ENCODE measurements around the gene EXOC2. TPM values are rescaled to one million over a fixed set of nuclear protein-coding genes. Genes with fewer than 3 reads are reported as not detected.
"Not testable (repeated sequence)": the region's sequence is repeated elsewhere in the genome, so short reads cannot be mapped to it uniquely, and the experiment has no call there.

Gene EXOC2
- total RNA-seq, 4 donors from 2014 or later: 10.3 to 23.9 (median 19.1) TPM

DNA sequence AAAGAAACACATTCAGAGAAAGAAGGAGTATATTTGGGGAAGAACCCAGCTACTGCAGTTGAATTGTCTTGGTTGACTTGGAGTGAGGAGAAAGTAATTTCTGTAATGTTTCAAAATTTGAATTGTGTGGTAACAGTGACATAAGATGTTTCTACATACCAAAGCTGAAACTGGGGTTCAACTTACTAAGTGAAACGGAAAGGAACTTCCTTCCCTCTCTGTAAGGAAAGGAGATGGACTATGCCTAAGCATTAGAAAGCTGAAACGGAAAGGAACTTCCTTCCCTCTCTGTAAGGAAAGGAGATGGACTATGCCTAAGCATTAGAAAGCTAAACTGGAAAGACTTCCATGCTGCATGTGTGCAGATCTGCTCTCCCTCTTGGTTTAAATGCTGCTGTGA lies 82.1 kb downstream of the EXOC2 start:
- no peaks in the 10 kb centered on the region for H3K4me1 ChIP-seq
- H3K4me3 ChIP-seq: no peak overlapping the region
- peak overlapping the region in 1 of 4 donors; percentile 15 for H3K27ac ChIP-seq
- H3K27me3 ChIP-seq: no peaks in the 10 kb centered on the region
- no peaks in the 10 kb centered on the region for H3K9me3 ChIP-seq
- H3K36me3 ChIP-seq: peaks cover 0 to 13% (median 0%) of the 10 kb centered on the region in 3 donors
- DNase-seq: no peak
- TF ChIP-seq, protein P1, sequence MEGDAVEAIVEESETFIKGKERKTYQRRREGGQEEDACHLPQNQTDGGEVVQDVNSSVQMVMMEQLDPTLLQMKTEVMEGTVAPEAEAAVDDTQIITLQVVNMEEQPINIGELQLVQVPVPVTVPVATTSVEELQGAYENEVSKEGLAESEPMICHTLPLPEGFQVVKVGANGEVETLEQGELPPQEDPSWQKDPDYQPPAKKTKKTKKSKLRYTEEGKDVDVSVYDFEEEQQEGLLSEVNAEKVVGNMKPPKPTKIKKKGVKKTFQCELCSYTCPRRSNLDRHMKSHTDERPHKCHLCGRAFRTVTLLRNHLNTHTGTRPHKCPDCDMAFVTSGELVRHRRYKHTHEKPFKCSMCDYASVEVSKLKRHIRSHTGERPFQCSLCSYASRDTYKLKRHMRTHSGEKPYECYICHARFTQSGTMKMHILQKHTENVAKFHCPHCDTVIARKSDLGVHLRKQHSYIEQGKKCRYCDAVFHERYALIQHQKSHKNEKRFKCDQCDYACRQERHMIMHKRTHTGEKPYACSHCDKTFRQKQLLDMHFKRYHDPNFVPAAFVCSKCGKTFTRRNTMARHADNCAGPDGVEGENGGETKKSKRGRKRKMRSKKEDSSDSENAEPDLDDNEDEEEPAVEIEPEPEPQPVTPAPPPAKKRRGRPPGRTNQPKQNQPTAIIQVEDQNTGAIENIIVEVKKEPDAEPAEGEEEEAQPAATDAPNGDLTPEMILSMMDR (IDR thresholded peaks at IDR 0.05): no peak
- no peak for TF ChIP-seq POLR2A (IDR thresholded peaks at IDR 0.05)

DNA sequence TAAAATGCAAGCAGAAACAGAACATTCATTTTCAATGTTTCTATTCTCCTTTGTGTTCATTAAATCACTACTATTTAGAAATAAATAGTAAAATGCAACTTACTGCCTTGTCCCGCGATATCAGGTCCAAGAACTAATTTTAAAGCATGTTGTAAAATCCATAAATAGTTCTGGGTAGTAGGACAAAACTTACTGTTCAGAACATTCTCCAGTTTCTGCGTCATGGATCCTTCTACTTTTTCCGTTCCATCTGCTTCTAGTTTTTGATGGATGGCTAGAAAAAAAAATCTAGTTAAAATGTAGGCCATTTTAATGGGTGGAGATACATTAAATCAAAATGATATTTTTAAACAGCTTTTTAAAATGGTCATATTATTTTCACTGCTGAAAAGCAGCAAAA lies 83.0 kb downstream of the EXOC2 start:
- no peak for TF ChIP-seq POLR2A (IDR thresholded peaks at IDR 0.05)
- TF ChIP-seq, protein P1 (IDR thresholded peaks at IDR 0.05): no peak
- no peak overlapping the region for H3K27ac ChIP-seq
- no peaks in the 10 kb centered on the region for H3K9me3 ChIP-seq
- no peaks in the 10 kb centered on the region for H3K27me3 ChIP-seq
- no peak for DNase-seq
- no peaks in the 10 kb centered on the region for H3K4me1 ChIP-seq
- H3K4me3 ChIP-seq: no peak overlapping the region
- H3K36me3 ChIP-seq: peaks cover 0 to 13% (median 0%) of the 10 kb centered on the region in 3 donors

DNA sequence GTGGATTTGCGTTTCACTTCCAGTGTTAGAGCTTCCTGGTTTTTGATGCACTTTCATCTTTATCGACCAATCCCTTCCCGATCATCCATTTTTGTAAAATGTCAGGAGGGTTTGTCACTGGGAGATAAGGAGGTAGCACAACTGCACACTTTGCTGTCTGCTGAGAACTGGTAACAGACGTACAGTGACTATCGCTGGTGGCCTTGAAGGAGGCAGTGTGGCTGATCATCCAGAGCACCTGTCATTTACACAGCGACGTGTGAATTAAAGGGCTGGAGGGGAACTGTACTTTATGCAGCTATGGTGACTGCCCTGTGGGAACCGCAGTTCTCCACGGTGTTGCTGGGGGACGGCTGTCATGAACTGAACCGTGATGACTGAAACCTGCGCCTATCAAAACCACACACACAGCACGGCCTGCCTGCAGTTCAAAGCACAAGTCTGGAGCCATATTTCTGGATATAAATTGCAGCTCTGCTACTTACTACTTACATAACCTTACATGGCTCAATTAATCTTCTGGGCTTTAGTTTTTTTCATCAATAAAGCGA lies 86.0 kb downstream of the EXOC2 start:
- Histone ChIP-seq H3K4me1 (no peaks in the 10 kb centered on the region), H3K36me3 (peaks cover 0 to 13% (median 0%) of the 10 kb centered on the region in 3 donors), H3K9me3 (no peaks in the 10 kb centered on the region), H3K4me3 (no peak overlapping the region), H3K27me3 (no peaks in the 10 kb centered on the region), H3K27ac (no peak overlapping the region)
- TF ChIP-seq POLR2A (IDR thresholded peaks at IDR 0.05): no peak
- TF ChIP-seq, protein P1 (IDR thresholded peaks at IDR 0.05): no peak
- no peak for DNase-seq

DNA sequence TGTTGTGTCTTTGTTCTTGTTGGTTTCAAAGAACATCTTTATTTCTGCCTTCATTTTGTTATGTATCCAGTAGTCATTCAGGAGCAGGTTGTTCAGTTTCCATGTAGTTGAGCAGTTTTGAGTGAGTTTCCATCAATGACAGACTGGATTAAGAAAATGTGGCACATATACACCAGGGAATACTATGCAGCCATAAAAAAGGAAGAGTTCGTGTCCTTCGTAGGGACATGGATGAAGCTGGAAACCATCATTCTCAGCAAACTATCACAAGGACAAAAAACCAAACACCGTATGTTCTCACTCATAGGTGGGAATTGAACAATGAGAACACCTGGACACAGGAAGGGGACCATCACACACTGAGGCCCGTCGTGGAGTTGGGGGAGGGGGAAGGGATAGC lies 87.0 kb downstream of the EXOC2 start:
- peaks cover 0 to 13% (median 0%) of the 10 kb centered on the region in 3 donors for H3K36me3 ChIP-seq
- H3K27ac ChIP-seq, H3K27me3 ChIP-seq, DNase-seq, H3K4me1 ChIP-seq, H3K9me3 ChIP-seq, H3K4me3 ChIP-seq: not testable (repeated sequence)

DNA sequence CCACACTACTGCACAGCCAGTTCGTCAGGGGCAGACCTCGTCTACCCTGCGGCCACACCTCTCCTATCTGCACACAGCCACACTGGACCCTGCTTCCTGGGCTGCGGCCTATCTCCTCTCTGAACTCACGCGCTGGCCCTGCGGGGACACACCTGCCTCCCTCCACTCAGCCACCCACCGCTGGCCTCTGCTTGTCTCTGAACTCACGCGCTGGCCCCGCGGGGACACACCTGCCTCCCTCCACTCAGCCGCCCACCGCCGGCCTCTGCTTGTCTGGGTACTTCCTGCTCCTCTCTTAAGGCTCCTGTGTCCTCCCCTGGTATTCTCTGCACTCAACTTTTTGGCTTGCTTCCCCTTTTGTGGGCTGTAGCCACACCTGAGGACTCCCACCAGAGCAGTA lies 88.4 kb downstream of the EXOC2 start:
- Histone ChIP-seq H3K9me3 (no peaks in the 10 kb centered on the region), H3K27me3 (no peaks in the 10 kb centered on the region), H3K36me3 (peaks cover 0 to 13% (median 0%) of the 10 kb centered on the region in 3 donors), H3K27ac (no peak overlapping the region), H3K4me1 (no peaks in the 10 kb centered on the region), H3K4me3 (no peak overlapping the region)
- DNase-seq: peak in 1 of 3 donors; percentile 25
- TF ChIP-seq, protein P1 (IDR thresholded peaks at IDR 0.05): no peak
- no peak for TF ChIP-seq POLR2A (IDR thresholded peaks at IDR 0.05)

DNA sequence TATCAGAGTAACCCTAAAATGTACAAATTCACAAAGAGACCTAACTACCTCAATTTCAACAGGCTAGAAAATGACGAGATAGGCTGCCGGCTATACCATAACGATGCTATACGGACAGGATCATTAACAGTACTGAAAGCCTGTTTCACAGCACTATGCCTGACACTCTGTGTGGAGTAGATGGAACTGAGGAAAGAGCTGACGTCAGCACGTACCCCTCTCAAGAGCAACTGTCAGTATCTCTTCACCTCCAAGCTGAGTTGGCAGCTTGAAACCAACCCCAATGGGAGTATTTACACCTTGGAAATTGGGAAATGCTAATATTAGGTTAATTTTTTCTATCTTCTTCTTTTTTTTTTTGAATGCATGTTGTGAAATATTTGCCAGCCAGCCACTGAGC lies 89.7 kb downstream of the EXOC2 start:
- TF ChIP-seq POLR2A (IDR thresholded peaks at IDR 0.05): no peak
- TF ChIP-seq, protein P1 (IDR thresholded peaks at IDR 0.05): no peak
- Histone ChIP-seq H3K4me3 (no peak overlapping the region), H3K9me3 (no peaks in the 10 kb centered on the region), H3K27ac (no peak overlapping the region), H3K4me1 (no peaks in the 10 kb centered on the region), H3K36me3 (peaks cover 0 to 9% (median 0%) of the 10 kb centered on the region in 3 donors), H3K27me3 (no peaks in the 10 kb centered on the region)
- DNase-seq: no peak

Measured in Peyer's patch (tissue), 4 donors.